ENCODE data around the gene SLC9C2. TPM values are rescaled to one million over a fixed set of nuclear protein-coding genes. Genes with fewer than 3 reads are reported as not detected.

Gene SLC9C2
- total RNA-seq, 1 experiment from 2014 or later, result not detected

DNA sequence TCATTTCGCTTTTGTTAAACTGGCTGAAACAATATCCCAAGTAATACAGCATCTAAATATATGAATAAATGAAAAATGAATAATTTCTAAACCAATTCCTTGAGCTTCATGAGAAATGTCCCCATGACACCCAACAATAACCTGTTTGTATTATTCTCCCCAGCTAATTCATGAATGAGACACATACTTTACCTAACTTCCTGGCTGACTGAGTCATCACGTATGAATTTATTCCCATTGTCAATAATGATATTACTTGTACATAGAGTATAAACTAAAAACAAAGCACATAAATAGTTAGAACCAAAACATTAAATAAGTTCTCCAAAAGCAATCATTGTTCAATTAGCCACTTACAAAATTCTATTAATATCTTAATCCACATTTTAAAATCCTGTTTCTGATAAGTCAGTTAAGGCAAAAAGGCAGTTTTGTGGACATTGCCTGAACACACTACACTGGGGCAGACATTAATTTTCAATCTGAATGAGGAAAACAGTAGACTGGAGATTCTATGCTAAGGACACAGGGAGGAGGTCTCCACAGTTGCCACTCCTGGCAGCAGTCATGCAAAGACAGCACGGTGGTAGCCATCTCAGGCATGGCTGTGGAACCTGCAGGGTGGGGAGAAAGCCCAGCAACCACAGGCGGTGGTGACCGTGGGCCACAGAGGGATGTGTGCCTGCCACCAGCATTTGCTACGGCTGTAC is 48.2 kb downstream of the SLC9C2 start:
- intact Hi-C loops (cut with micrococcal nuclease; ENCODE audit: unreplicated experiment), result no loop called here

DNA sequence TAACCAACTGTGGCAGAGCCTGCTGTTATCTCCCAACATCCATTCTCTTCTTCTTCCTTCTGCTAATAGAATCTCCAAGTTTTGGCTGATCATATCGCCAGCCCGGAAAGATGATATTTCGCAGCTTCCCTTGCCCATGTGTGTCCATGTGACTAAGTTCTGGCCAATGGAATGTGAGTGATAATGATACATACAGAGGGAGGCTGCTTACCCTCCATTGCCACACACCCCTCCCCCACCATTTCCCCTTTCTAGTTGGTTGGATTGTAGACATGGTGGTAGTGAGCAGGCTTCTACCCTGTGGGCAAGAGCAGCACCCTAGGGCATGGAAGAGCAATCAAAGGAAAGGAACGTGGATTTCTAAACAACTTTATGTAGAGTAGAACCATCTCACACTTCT is 48.8 kb downstream of the SLC9C2 start:
- Histone ChIP-seq H2AFZ (no peak overlapping the region), H3K79me2 (ENCODE audit: low read depth) (no peaks in the 10 kb centered on the region), H3K9me3 (ENCODE audit: insufficient read depth, low read depth) (no peaks in the 10 kb centered on the region), H3K4me1 (replicated peaks; ENCODE audit: insufficient read depth) (peaks cover 16% of the 10 kb centered on the region), H4K20me1 (ENCODE audit: insufficient read depth) (no peaks in the 10 kb centered on the region), H3K36me3 (ENCODE audit: low read depth) (no peaks in the 10 kb centered on the region), H3K27ac (peak overlapping the region; percentile 41; the same call in 1 of the 2 replicates), H3K4me3 (no peak overlapping the region), H3K9me2 (ENCODE audit: insufficient read depth) (no peaks in the 10 kb centered on the region), H3F3A (ENCODE audit: insufficient read depth, low read depth) (peaks cover 4% of the 10 kb centered on the region; the same call in 1 of the 2 replicates), H3K27me3 (ENCODE audit: insufficient read depth, low read depth) (no peaks in the 10 kb centered on the region), H3K4me2 (peak overlapping the region; percentile 44; the same call in 1 of the 2 replicates)
- TF ChIP-seq EZH2 (IDR thresholded peaks at IDR 0.05; ENCODE audit: low read depth) (no peak), CTCF (conservative IDR thresholded peaks at IDR 0.05) (no peak)
- ChIA-PET CTCF (interaction anchor here (0.7 kb wide), 1 partner anchor 727 kb away, joined by 4 read pairs; no protein-coding TSS in a partner anchor), POLR2A (ENCODE audit: unreplicated experiment) (interaction anchor here (0.7 kb wide), 1 partner anchor 76 kb away, joined by 8 read pairs; no protein-coding TSS in a partner anchor)
- intact Hi-C loops (cut with micrococcal nuclease; ENCODE audit: unreplicated experiment), result no loop called here
- DNase-seq, result no peak
- BruUV-seq (replicated peaks), result no TSS peak

More for the DNA sequence above, 48.2 kb downstream of the SLC9C2 start:
- CTCF ChIA-PET, result interaction anchor here (0.7 kb wide), 1 partner anchor 728 kb away, joined by 4 read pairs; no protein-coding TSS in a partner anchor
- Histone ChIP-seq H3K9me3 (ENCODE audit: insufficient read depth, low read depth) (no peaks in the 10 kb centered on the region), H3K36me3 (ENCODE audit: low read depth) (no peaks in the 10 kb centered on the region), H2AFZ (no peak overlapping the region), H4K20me1 (ENCODE audit: insufficient read depth) (no peaks in the 10 kb centered on the region), H3K9me2 (ENCODE audit: insufficient read depth) (no peaks in the 10 kb centered on the region), H3K4me2 (peak overlapping the region; percentile 44; the same call in 1 of the 2 replicates), H3F3A (ENCODE audit: insufficient read depth, low read depth) (peaks cover 4% of the 10 kb centered on the region; the same call in 1 of the 2 replicates), H3K79me2 (ENCODE audit: low read depth) (no peaks in the 10 kb centered on the region), H3K4me1 (replicated peaks; ENCODE audit: insufficient read depth) (peaks cover 16% of the 10 kb centered on the region), H3K4me3 (no peak overlapping the region), H3K27me3 (ENCODE audit: insufficient read depth, low read depth) (no peaks in the 10 kb centered on the region), H3K27ac (peak overlapping the region; percentile 41)
- BruUV-seq (replicated peaks), result no TSS peak
- DNase-seq, result peak in 1 of 2 experiments; percentile 67
- POLR2A ChIA-PET (ENCODE audit: unreplicated experiment), result interaction anchor here (0.5 to 0.7 kb wide), 2 partner anchors 76 to 563 kb away, joined by 3 to 8 read pairs; no protein-coding TSS in a partner anchor
- TF ChIP-seq EZH2 (IDR thresholded peaks at IDR 0.05; ENCODE audit: low read depth) (no peak), CTCF (conservative IDR thresholded peaks at IDR 0.05) (no peak)

- Histone ChIP-seq H3K9me3 (ENCODE audit: insufficient read depth, low read depth) (no peaks in the 10 kb centered on the region), H3K4me3 (no peak overlapping the region), H3K4me1 (replicated peaks; ENCODE audit: insufficient read depth) (peaks cover 16% of the 10 kb centered on the region), H3K9me2 (ENCODE audit: insufficient read depth) (no peaks in the 10 kb centered on the region), H3K36me3 (ENCODE audit: low read depth) (no peaks in the 10 kb centered on the region), H3K27ac (no peak overlapping the region), H3F3A (ENCODE audit: insufficient read depth, low read depth) (peaks cover 4% of the 10 kb centered on the region; the same call in 1 of the 2 replicates), H4K20me1 (ENCODE audit: insufficient read depth) (no peaks in the 10 kb centered on the region), H2AFZ (no peak overlapping the region), H3K4me2 (no peak overlapping the region), H3K27me3 (ENCODE audit: insufficient read depth, low read depth) (no peaks in the 10 kb centered on the region), H3K79me2 (ENCODE audit: low read depth) (no peaks in the 10 kb centered on the region)
- BruUV-seq (replicated peaks), result no TSS peak
- no peak for TF ChIP-seq EZH2 (IDR thresholded peaks at IDR 0.05; ENCODE audit: low read depth)
- TF ChIP-seq CTCF (conservative IDR thresholded peaks at IDR 0.05), result no peak
- intact Hi-C loops (cut with micrococcal nuclease; ENCODE audit: unreplicated experiment), result no loop called here
- DNase-seq, result no peak
- ChIA-PET POLR2A (ENCODE audit: unreplicated experiment) (no interaction called here), CTCF (no interaction called here)
Measured at GRCh38 chr1:173553312-173553711, 49.6 kb downstream of the SLC9C2 start.
